SK-N-MC (cell line): Measurements from ENCODE around the gene ATP10B.

ENCODE experiments used
- EZH2 ChIP-seq: fragments of 200-600 bp; sonication (generic); IDR thresholded peaks from one replicate; pipeline ENCODE4 v1.6.1; 2017; ENCODE audit warnings: antibody characterized with exemption
- FOXP2 ChIP-seq: optimal IDR thresholded peaks from 2 replicates; pipeline ENCODE3; 2011; ENCODE audit warnings: mild to moderate bottlenecking, moderate library complexity; ENCODE audit not compliant: insufficient read depth; ENCODE audit errors: extremely low read length, control extremely low read depth
- POLR2AphosphoS5 ChIP-seq: IDR thresholded peaks from 2 replicates; pipeline ENCODE4 v1.6.1; 2012; ENCODE audit warnings: mild to moderate bottlenecking, low read depth, low read length, borderline replicate concordance

DNA sequence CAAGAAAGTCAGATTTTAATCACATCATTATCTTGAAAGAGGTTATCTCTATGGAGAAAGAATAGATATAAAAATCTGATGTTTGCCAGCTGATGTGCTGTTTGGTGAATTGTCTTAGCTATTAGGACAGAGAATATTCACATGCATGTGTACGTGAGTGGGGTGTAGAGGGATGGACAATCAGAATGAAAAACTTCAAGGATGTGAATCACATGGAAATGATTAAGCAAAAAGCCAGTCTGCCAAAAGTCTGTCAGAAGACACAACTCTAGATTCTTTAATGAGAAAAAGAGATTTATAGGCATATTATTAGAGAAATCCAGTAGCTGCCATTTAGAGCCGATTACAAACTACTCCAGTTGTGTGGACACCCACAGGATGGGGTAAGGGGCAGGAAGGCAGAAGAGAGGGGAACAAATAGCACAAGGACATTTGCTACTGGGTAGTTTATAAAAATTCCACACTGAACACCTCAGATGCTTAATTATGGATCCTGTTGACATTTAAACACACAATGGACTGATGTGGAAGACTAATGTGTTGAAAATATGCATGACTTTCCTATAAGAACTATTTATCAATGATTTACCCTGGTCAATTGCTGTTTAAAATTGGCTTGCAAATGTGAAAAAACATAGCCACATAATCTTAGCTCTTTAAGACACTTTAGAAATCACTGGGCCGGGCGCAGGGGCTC is 302.9 kb downstream of the ATP10B start:
- no peak for TF ChIP-seq POLR2AphosphoS5
- no peak for TF ChIP-seq EZH2
- no peak for TF ChIP-seq FOXP2
